Stomach (tissue), 19 donors: ENCODE data around the gene RAB2B. TPM values are rescaled to one million over a fixed set of nuclear protein-coding genes. Genes with fewer than 3 reads are reported as not detected.
A peak's percentile ranks its signal among the peaks of the same experiment; 100 is the strongest.

ENCODE experiments used
- DNase-seq, 2 donors: peaks; one replicate each; pipeline versions ENCODE4 v3.0.0 to v3.0.0-alpha.2; 2013 to 2019
- H3K27ac ChIP-seq, 5 donors: fragments of 200-600 bp in 4 of 5; sonication (generic) in 4 of 5; one replicate each; pipeline ENCODE4 v1.5.1; 2013 to 2019; ENCODE audit warnings: mild to moderate bottlenecking in 1 of 5, moderate library complexity in 1 of 5
- H3K27me3 ChIP-seq, 3 donors: fragments of 200-600 bp; sonication (generic); one replicate each; pipeline ENCODE4 v1.5.1; 2017 to 2019; ENCODE audit warnings: mixed run types in 1 of 3
- H3K36me3 ChIP-seq, 4 donors: fragments of 200-600 bp; sonication (generic); 1 replicate in 3 of 4; 2 replicates in 1 of 4; pipeline ENCODE4 v1.5.1; 2016 to 2019
- H3K4me1 ChIP-seq, 4 donors: fragments of 200-600 bp; sonication (generic); one replicate each; pipeline ENCODE4 v1.5.1; 2016 to 2019
- H3K4me3 ChIP-seq, 4 donors: fragments of 200-600 bp; sonication (generic) in 3 of 4; one replicate each; pipeline ENCODE4 v1.5.1; 2016 to 2019; ENCODE audit warnings: mild to moderate bottlenecking in 1 of 4
- H3K9me3 ChIP-seq, 4 donors: fragments of 200-600 bp; sonication (generic); one replicate each; pipeline ENCODE4 v1.5.1; 2016 to 2019
- EP300 ChIP-seq: sonication (generic); formaldehyde crosslinking; IDR thresholded peaks from one replicate; pipeline ENCODE4 v1.6.1; 2017; ENCODE audit warnings: antibody characterized with exemption
- POLR2A ChIP-seq, 4 donors: fragments of 450-650 bp; IDR thresholded peaks; one replicate each; pipeline ENCODE4 v1.6.1; 2016; ENCODE audit warnings: antibody characterized with exemption in 4 of 4, control low read depth in 2 of 4, mild to moderate bottlenecking in 1 of 4, moderate library complexity in 1 of 4
- POLR2AphosphoS5 ChIP-seq, 3 donors: sonication (generic); formaldehyde crosslinking; IDR thresholded peaks; one replicate each; pipeline ENCODE4 v1.6.1; 2016; ENCODE audit warnings: antibody characterized with exemption in 3 of 3
- WGBS, 5 donors: extraction: QIAGEN DNeasy Blood & Tissue Kit in 3 of 5; methylation state at CpG; one replicate each; pipeline versions ENCODE4 v1.1.5 to v1.1.7; 2013 to 2018; 5-methylcytosine and 5-hydroxymethylcytosine counted together
- intact Hi-C: fragments of 100-400 bp; cut with DNase I; formaldehyde crosslinking; loops from one replicate; pipeline ENCODE4 v1.15.1; 2023; ENCODE audit warnings: low total_unique reads
- long read RNA-seq, 10 donors: transcript quantifications; one replicate each; lab custom pipeline, GENCODE V29; 2026
- polyA plus RNA-seq, 3 donors: library from polyadenylated mRNA; stranded (reverse); fragments of 200-250 nt; gene quantifications; one replicate each; pipeline ENCODE4 v1.2.3, GENCODE V29; 2013
- total RNA-seq, 5 donors: library from RNA; depleted of rRNA; stranded (reverse); fragments of >200 nt; gene quantifications; one replicate each; pipeline versions ENCODE4 v1.1.0 to v1.2.3, GENCODE V29; 2014 to 2016
- TF ChIP-seq, protein P1 (sequence below), 7 experiments: fragments of 450-650 bp in 4 of 7; fragments of 200-600 bp in 3 of 7; sonication (generic) in 3 of 7; IDR thresholded peaks; one replicate each; pipeline ENCODE4 v1.5.1; 2016 to 2019; ENCODE audit warnings: antibody characterized with exemption in 7 of 7, control low read depth in 2 of 7, mild to moderate bottlenecking in 1 of 7
- donor health status: healthy with polysubstance abuse.
- donor health status: Bipolar disorder and iron deficiency.
- donor health status: healthy.

RAB2B gene
- total RNA-seq (10 to 100 TPM; 11.3 to 38.6 (median 32.1) TPM), polyA plus RNA-seq (10 to 100 TPM in 1 of 3 donors, 1 to 10 TPM in 2; 6.1 to 14.9 (median 7.0) TPM)
- long read RNA-seq, donor 1, partial matches to known transcripts: 0 of 1 reads
- long read RNA-seq, donor 1, other reads (novel, unspliced or antisense): 0 of 1 reads
- long read RNA-seq, donor 2, partial matches to known transcripts: 27 of 36 reads
- long read RNA-seq, donor 2, other reads (novel, unspliced or antisense): 5 of 36 reads
- long read RNA-seq, donor 3, partial matches to known transcripts: 0 of 1 reads
- long read RNA-seq, donor 3, other reads (novel, unspliced or antisense): 0 of 1 reads
- long read RNA-seq, donor 4: 0 reads
- long read RNA-seq, donor 5, partial matches to known transcripts: 0 of 1 reads
- long read RNA-seq, donor 5, other reads (novel, unspliced or antisense): 0 of 1 reads
- long read RNA-seq, donor 6, partial matches to known transcripts: 0 of 7 reads
- long read RNA-seq, donor 6, other reads (novel, unspliced or antisense): 0 of 7 reads
- long read RNA-seq, donor 7, partial matches to known transcripts: 0 of 2 reads
- long read RNA-seq, donor 7, other reads (novel, unspliced or antisense): 0 of 2 reads
- long read RNA-seq, donor 8, partial matches to known transcripts: 26 of 34 reads
- long read RNA-seq, donor 8, other reads (novel, unspliced or antisense): 6 of 34 reads
- long read RNA-seq, donor 9, partial matches to known transcripts: 0 of 3 reads
- long read RNA-seq, donor 9, other reads (novel, unspliced or antisense): 0 of 3 reads
- long read RNA-seq, donor 10: 0 reads

DNA sequence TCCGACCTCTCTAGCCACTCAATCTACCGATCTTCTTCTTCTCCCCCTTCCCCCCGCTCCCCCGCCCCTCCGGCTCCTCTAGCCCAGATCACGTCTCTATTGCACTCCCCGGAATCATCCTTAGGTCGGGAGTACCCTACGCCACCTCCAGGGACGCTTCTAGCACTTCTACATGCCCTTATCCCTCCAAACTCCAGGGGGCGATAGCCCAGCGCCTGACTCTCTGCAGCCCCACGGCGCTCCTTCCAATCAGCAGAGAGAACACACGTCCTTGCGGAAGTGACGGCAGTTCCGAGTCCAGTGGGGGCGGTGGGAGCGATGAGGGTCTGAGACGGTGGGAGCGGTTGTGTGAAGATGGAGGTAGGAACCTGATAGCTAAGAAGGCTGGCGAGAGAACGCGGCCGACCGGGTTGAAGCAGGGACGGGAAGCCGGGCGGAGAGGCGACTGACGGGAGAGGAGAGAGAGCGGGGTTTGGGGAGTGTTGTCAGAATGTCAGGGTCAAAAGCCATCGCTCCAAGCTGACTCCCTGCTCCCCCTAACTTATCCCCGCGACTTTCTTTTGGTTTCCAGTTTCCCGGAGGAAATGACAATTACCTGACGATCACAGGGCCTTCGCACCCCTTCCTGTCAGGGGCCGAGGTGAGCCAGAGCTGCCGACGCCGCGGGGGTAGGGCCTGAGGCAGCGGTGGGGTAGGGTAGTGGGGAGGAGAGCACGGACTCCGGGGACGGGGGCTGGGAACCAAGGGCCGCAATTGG, at the start of gene RAB2B, which contains the start of gene TOX4:
Gene RAB2B (minus strand): TSS at position 35 of the 757 bp plus-strand sequence. CDS start 87 bp downstream, outside the sequence.
Gene TOX4 (plus strand): TSS at position 271 of the 757 bp plus-strand sequence. CDS start 84 bp downstream, at position 355.
- peaks cover 13 to 43% (median 33%) of the 10 kb centered on the region in 4 donors for H3K4me1 ChIP-seq
- WGBS, 5 donors: 0 to 1% (median 0%) methylated on average over 47 to 49 of the region's 49 CpGs

DNA sequence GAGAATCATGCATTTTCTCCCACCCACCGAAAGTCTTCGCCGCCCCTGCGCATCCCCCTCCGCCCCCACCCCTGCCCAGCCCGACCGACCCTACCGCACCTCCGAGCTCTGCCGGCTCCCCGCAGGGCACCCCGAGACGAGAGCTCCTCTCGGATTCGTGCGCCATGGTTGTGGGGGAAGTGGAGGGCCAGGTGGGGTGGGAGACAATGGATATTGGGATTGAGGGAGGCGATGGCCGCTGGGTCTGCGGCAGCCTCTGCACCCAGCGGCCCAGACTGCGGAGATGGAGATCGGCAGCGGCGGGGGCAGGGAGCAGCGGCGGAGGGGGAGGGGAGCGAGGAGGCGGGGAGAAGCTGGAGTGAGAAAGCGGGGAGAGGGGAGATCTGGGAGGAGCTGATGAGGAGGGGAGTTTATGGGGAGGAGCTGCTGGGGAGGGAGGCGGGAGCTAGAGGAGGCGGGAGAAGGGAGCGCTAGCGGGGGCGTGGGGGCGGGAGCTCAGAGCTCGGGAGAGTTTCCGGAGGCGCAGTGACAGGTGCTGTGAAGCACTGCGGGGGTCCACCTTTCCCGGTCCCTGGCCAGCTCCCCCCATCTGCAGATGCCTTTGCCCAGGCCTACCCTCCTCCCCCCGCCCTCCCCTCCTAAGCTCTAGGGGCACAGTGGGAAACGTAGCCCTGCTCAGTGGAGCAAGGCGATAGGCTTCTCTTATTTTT, 49.4 kb upstream of the RAB2B start, which contains the start of gene SALL2:
Gene SALL2 (minus strand): TSS at position 385 of the 710 bp plus-strand sequence. CDS start 219 bp downstream, at position 166.
- Histone ChIP-seq H3K4me3 (peak within 1 kb of the TSS; percentile 67 to 93 (median 84)), H3K4me1 (peaks cover 0 to 26% (median 21%) of the 10 kb centered on the region in 4 donors), H3K27me3 (no peaks in the 10 kb centered on the region), H3K27ac (peak within 1 kb of the TSS in 4 of 5 donors; percentile 73 to 83 (median 78)), H3K36me3 (peaks cover 0 to 23% (median 0%) of the 10 kb centered on the region in 4 donors), H3K9me3 (no peaks in the 10 kb centered on the region)
- intact Hi-C loops: no loop called here
- TF ChIP-seq POLR2AphosphoS5 (IDR thresholded peaks at IDR 0.05): peak in 1 of 3 donors; percentile 2
- TF ChIP-seq, protein P1, sequence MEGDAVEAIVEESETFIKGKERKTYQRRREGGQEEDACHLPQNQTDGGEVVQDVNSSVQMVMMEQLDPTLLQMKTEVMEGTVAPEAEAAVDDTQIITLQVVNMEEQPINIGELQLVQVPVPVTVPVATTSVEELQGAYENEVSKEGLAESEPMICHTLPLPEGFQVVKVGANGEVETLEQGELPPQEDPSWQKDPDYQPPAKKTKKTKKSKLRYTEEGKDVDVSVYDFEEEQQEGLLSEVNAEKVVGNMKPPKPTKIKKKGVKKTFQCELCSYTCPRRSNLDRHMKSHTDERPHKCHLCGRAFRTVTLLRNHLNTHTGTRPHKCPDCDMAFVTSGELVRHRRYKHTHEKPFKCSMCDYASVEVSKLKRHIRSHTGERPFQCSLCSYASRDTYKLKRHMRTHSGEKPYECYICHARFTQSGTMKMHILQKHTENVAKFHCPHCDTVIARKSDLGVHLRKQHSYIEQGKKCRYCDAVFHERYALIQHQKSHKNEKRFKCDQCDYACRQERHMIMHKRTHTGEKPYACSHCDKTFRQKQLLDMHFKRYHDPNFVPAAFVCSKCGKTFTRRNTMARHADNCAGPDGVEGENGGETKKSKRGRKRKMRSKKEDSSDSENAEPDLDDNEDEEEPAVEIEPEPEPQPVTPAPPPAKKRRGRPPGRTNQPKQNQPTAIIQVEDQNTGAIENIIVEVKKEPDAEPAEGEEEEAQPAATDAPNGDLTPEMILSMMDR (IDR thresholded peaks at IDR 0.05): no peak
- peak; percentile 72 to 96 for DNase-seq
- 0 to 2% (median 1%) methylated on average over 32 to 43 of the region's 43 CpGs for WGBS, 5 donors

More for the DNA sequence above, at the start of gene RAB2B, which contains the start of gene TOX4:
- intact Hi-C loops: no loop called here
- Histone ChIP-seq H3K27ac (peak within 1 kb of the TSS; percentile 85 to 95 (median 87)), H3K36me3 (peaks cover 8 to 51% (median 33%) of the 10 kb centered on the region in 4 donors), H3K27me3 (no peaks in the 10 kb centered on the region), H3K4me3 (peak within 1 kb of the TSS; percentile 88 to 93 (median 90)), H3K9me3 (no peaks in the 10 kb centered on the region)
- TF ChIP-seq, protein P1 (IDR thresholded peaks at IDR 0.05): peak in 5 of 7 experiments; percentile 92 to 100 (median 96)
- peak; percentile 90 to 95 (median 93) for TF ChIP-seq POLR2AphosphoS5 (IDR thresholded peaks at IDR 0.05)
- no peak for TF ChIP-seq EP300
- TF ChIP-seq POLR2A (IDR thresholded peaks at IDR 0.05): peak in 1 of 4 donors; percentile 27
- peak; percentile 95 to 99 for DNase-seq

DNA sequence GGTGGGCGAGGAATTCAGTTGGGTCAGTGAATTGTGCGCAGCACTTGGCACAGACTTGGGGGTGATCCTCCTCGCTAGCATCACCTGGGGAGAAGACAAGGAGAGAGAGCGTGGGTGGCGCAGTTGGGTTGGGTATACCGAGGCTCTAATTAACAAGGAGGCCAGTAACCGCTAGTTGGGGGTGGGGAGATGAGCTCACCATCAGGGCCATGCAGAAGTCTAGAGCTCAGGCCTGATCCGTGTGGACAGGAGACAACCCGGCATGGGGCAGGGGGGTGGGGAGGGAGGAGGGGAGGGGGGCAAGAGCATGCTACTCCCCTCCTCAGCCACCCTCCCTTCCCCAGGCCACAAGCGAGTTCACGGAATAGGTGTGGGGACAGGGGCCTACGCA, 48.8 kb upstream of the RAB2B start:
- peaks cover 0 to 26% (median 21%) of the 10 kb centered on the region in 4 donors for H3K4me1 ChIP-seq
- H3K9me3 ChIP-seq: no peaks in the 10 kb centered on the region
- DNase-seq: peak in 1 of 2 donors; percentile 70
- TF ChIP-seq EP300 (no peak), POLR2AphosphoS5 (IDR thresholded peaks at IDR 0.05) (no peak), POLR2A (IDR thresholded peaks at IDR 0.05) (no peak)
- TF ChIP-seq, protein P1 (IDR thresholded peaks at IDR 0.05): no peak
- H3K27me3 ChIP-seq: no peaks in the 10 kb centered on the region
- H3K4me3 ChIP-seq: peak overlapping the region; percentile 67 to 93 (median 84)
- peaks cover 0 to 23% (median 0%) of the 10 kb centered on the region in 4 donors for H3K36me3 ChIP-seq
- H3K27ac ChIP-seq: peak overlapping the region in 4 of 5 donors; percentile 73 to 83 (median 78)
- WGBS, 5 donors: 46 to 55% (median 50%) methylated on average over 8 to 12 of the region's 12 CpGs
- intact Hi-C loops: no loop called here
